Mucosa of descending colon (tissue), 3 donors: ENCODE results near the gene NEMF. TPM values are rescaled to one million over a fixed set of nuclear protein-coding genes. Genes with fewer than 3 reads are reported as not detected.

Experiments
- ATAC-seq: fragments of 200-7000 bp; cut with Tn5 transposase; one replicate; pipeline ENCODE4 v1.9.1; 2020; ENCODE audit warnings: mild to moderate bottlenecking, moderate library complexity
- DNase-seq, 3 donors: peaks; one replicate each; pipeline ENCODE4 v3.0.0-alpha.2; 2020
- H3K36me3 ChIP-seq: fragments of 200-600 bp; one replicate; pipeline ENCODE4 v1.8.0; 2021; ENCODE audit warnings: low read depth, mild to moderate bottlenecking
- H3K4me1 ChIP-seq: fragments of 200-600 bp; one replicate; pipeline ENCODE4 v1.8.0; 2021; ENCODE audit warnings: low read depth, mild to moderate bottlenecking
- H3K4me3 ChIP-seq: fragments of 200-600 bp; one replicate; pipeline ENCODE4 v1.8.0; 2021; ENCODE audit warnings: mild to moderate bottlenecking
- H3K9me3 ChIP-seq: fragments of 200-600 bp; one replicate; pipeline ENCODE4 v1.8.0; 2021; ENCODE audit warnings: mild to moderate bottlenecking
- intact Hi-C, 2 donors: fragments of 100-400 bp; cut with DNase I in 1 of 2; cut with micrococcal nuclease in 1 of 2; formaldehyde crosslinking; loops; one replicate each; pipeline versions ENCODE4 v1.11.0 to v1.11.1; 2022; cut with DNase I, micrococcal nuclease
- total RNA-seq, 3 donors: library from RNA; stranded (reverse); fragmentation: NEBNext Ultra II Directional in 2 of 3; extraction: Animal tissue kit (Norgen Biotek cat#: 25700) in 2 of 3; gene quantifications; one replicate each; pipeline versions ENCODE4 v1.2.1 to v1.2.4, GENCODE V29; 2021 to 2023
- TF ChIP-seq, protein P1 (sequence below): fragments of 200-600 bp; IDR thresholded peaks from one replicate; pipeline ENCODE4 v1.8.0; 2022; ENCODE audit warnings: antibody characterized with exemption, mild to moderate bottlenecking
- donor health status: DM: no; HTN: no; CAD: no; lungs with moderate emphysema.
- donor health status: DM: no; HTN: no; CAD: no.
- donor health status: DM: no; HTN: yes; CAD: no.

The NEMF gene
- total RNA-seq, 3 donors from 2014 or later: 54.8 to 68.9 (median 66.6) TPM

DNA sequence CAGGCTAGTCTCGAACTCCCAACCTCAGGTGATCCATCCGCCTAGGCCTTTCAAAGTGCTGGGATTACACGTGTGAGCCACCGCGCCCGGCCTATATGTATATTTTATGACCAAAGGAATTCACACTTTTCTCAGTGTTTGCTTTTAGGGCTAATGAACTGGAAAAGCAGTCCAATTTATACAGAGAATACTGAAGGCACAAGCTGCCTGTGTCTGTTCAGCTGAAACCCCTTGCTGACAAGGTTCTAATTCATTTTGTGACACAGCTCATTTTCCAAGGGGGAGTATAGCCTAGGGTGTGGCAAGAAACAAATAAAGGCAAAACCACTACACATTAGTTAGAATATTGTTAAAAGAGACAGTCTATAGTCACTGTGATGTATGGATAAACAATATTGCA is 18.3 kb upstream of the NEMF start:
- H3K4me3 ChIP-seq: no peak overlapping the region
- ATAC-seq (no peak), DNase-seq (no peak)
- intact Hi-C loops: no loop called here
- H3K4me1 ChIP-seq: peaks cover 11% of the 10 kb centered on the region
- TF ChIP-seq, protein P1, sequence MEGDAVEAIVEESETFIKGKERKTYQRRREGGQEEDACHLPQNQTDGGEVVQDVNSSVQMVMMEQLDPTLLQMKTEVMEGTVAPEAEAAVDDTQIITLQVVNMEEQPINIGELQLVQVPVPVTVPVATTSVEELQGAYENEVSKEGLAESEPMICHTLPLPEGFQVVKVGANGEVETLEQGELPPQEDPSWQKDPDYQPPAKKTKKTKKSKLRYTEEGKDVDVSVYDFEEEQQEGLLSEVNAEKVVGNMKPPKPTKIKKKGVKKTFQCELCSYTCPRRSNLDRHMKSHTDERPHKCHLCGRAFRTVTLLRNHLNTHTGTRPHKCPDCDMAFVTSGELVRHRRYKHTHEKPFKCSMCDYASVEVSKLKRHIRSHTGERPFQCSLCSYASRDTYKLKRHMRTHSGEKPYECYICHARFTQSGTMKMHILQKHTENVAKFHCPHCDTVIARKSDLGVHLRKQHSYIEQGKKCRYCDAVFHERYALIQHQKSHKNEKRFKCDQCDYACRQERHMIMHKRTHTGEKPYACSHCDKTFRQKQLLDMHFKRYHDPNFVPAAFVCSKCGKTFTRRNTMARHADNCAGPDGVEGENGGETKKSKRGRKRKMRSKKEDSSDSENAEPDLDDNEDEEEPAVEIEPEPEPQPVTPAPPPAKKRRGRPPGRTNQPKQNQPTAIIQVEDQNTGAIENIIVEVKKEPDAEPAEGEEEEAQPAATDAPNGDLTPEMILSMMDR: no peak
- no peaks in the 10 kb centered on the region for H3K36me3 ChIP-seq
- H3K9me3 ChIP-seq: no peaks in the 10 kb centered on the region

DNA sequence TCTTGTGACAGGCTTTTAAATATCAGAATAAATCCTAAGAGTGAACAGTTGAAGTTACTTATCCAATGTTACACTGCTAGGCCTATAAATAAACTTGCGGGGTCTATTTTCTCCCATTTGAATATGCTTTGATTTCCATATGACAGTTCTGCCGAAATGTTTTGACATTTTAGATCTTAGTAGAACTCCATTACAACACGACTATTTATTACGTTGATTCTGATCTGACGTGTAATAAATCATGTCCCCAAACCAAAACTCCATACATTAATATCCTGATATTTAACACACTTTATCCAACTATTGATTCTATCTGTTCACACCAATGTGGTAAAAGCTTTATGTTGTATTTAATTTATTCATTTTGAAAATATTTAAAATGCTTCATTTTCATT is 16.1 kb upstream of the NEMF start:
- DNase-seq (no peak), ATAC-seq (no peak)
- H3K9me3 ChIP-seq: no peaks in the 10 kb centered on the region
- H3K36me3 ChIP-seq: no peaks in the 10 kb centered on the region
- H3K4me1 ChIP-seq: peaks cover 11% of the 10 kb centered on the region
- TF ChIP-seq, protein P1: no peak
- H3K4me3 ChIP-seq: no peak overlapping the region
- intact Hi-C loops: loop anchor here (5.0 to 10.0 kb wide), 3 partner anchors 176 to 366 kb away; partner anchors contain the start of gene SOS2 (in 1 of the 2)

DNA sequence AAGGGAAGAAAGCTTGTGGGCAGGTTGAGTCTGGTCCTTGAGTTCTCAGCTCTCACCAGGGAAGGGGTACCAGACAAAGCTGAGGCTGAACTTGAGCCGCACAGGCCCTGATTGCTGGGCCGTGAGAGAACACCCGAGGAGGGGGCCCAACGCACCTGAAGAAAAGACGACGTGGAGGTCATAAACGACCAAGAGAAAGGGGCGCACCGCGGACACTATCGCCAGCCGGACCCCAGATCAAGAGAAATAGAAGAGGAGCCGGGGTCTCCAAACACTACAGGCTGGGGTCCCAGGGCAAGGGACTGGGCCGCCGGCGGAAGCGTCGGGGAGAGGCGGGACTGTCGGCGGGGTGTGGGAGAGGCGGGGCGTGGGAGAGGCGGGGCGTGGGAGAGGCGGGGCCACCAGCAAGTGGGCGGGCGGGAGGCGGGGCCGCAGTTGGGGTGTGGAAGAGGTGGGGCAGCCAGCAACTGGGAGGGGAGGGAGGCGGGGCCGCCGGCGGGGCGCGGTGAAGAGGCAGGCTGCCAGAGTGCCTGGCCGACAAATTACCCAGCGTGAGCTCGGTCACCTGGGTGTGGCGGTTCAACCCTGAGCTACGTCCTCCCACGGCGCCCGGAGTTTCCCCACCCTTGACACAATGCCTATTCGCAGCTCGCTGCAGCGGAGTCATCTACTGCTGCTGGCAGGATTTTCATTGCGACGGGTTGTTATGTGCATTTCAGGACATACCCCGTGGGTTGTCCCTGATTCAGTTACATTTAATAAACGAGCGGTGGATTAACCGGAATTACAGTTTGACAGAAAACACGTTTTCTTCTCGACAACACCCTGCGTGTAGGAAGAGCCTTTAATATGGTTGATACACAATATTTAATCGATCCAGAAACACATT is 15.5 kb upstream of the NEMF start:
- ATAC-seq (peak; percentile 98), DNase-seq (peak; percentile 98 to 99 (median 99))
- TF ChIP-seq, protein P1: no peak
- Histone ChIP-seq H3K4me3 (peak overlapping the region; percentile 13), H3K9me3 (no peaks in the 10 kb centered on the region), H3K36me3 (no peaks in the 10 kb centered on the region), H3K4me1 (peaks cover 11% of the 10 kb centered on the region)
- intact Hi-C loops: loop anchor here (5.0 to 10.0 kb wide), 3 partner anchors 177 to 367 kb away; partner anchors contain the start of gene SOS2 (in 1 of the 2)

DNA sequence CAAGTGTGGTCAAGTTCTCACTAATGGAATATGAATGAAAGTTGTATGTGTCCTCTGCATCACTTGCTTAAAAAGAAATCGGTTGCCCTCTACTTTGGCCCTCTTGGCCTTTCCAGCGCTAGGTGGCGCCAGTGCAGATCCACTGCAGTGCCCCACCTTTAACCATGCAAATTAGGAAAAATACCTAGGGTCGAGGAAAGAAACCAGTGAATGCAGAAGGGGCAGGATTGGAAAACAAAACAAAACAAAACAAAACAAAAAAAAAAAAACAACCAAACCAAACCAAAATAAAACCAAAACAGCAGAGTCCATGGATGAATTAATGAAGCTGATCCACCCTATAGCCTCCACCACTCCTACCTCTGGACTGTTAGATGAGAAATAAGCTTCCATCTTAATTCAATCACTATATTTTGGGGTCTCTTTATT is 12.9 kb upstream of the NEMF start:
- no peak overlapping the region for H3K4me3 ChIP-seq
- DNase-seq (peak; percentile 85 to 94 (median 92)), ATAC-seq (no peak)
- TF ChIP-seq, protein P1: peak; percentile 81
- no peaks in the 10 kb centered on the region for H3K36me3 ChIP-seq
- H3K9me3 ChIP-seq: no peaks in the 10 kb centered on the region
- intact Hi-C loops: loop anchor here (5.0 to 10.0 kb wide), 3 partner anchors 179 to 369 kb away; partner anchors contain the start of gene SOS2 (in 1 of the 2)
- peaks cover 11% of the 10 kb centered on the region for H3K4me1 ChIP-seq

DNA sequence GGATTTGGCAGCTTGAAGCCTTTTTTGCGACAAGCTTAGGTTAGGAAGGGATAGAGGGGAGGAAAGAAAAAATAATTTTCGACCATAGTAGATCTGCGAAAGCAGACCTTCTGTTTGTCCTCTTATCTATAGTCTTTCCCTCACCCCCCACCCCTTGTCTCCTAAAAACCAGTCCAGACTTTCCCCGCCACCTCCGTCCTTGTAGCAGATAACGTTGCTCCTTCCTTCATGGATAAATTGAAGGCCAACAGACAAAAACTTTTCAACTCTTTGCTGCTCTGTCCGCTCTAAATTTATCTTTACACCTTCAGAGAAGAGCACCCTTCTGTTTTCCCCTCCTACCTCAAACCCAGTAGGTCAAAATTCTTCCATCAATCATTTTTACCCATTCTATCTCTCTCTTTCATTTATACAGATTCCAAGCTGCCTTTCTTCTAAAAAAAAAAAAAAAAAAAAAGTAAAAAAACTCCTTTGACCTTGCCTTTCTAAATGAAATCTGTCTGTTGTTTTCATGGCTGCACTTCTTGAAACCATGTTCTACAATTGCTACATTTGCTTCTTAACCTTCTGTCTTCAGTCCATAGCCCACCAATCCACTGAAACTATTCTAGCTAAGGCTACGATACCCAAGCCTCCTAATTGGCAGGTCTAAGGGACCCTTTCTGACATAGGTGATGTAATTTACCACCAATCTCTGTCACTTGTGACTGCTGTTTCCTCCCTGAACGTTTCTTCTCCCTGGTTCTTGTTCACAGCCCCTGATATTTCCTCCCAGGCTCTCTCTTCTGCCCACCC is 11.1 kb upstream of the NEMF start:
- Histone ChIP-seq H3K4me3 (peak overlapping the region; percentile 35), H3K36me3 (no peaks in the 10 kb centered on the region), H3K9me3 (no peaks in the 10 kb centered on the region), H3K4me1 (peaks cover 4% of the 10 kb centered on the region)
- TF ChIP-seq, protein P1: no peak
- DNase-seq (peak in 1 of 3 donors; percentile 58), ATAC-seq (no peak)
- intact Hi-C loops: loop anchor here (5.0 to 10.0 kb wide), 3 partner anchors 181 to 371 kb away; partner anchors contain the start of gene SOS2 (in 1 of the 2)
